Measurements from ENCODE around the gene CNKSR1.

Gene CNKSR1

DNA sequence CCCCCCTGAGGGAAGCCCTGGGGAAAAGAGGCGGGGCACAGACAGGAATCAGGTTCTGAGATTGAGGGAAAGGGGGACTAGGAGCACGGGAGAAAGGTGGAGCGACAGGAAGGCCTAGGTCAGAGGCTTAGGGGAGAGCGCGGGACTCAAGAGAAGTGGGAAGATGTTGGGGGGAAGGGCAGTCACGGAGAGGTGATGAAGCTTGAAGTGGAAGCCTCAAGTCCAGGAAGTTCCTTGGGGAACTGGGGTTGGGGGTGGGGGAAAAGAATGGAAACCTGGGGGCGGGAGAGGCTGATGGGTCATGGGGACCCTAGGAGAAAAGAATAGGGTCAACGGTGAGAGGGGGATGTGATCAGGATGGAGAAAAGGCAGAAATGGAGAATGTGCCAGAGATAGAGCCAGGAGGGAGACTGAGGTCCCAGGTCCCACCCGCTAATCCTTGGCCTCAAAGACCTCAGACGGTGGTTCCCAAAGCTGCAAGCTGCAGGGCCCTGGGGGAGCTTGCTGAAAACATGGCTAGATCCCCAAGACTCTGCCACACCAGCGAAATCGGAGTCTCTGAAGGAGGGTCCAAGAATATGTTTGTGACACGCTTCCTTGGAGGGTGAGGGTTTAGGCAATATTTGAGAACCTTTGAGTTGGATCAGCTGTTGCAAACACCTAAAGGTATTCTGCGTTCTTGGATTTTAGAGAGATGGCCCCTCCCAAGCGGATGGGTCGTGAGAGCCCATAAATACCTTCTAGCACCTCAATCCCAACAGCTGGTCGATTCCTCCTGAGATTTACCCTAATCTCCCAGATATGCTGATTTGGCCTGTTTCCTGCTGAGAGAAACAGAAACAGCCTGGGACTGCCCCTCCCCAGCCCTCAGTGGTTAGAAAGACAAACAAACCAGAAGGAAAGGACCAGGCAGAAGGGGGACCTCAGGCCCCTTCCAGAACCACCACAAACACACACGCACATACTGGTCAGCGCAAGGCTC is 12.1 kb upstream of the CNKSR1 start:
- TF ChIP-seq, protein P1, sequence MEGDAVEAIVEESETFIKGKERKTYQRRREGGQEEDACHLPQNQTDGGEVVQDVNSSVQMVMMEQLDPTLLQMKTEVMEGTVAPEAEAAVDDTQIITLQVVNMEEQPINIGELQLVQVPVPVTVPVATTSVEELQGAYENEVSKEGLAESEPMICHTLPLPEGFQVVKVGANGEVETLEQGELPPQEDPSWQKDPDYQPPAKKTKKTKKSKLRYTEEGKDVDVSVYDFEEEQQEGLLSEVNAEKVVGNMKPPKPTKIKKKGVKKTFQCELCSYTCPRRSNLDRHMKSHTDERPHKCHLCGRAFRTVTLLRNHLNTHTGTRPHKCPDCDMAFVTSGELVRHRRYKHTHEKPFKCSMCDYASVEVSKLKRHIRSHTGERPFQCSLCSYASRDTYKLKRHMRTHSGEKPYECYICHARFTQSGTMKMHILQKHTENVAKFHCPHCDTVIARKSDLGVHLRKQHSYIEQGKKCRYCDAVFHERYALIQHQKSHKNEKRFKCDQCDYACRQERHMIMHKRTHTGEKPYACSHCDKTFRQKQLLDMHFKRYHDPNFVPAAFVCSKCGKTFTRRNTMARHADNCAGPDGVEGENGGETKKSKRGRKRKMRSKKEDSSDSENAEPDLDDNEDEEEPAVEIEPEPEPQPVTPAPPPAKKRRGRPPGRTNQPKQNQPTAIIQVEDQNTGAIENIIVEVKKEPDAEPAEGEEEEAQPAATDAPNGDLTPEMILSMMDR (IDR thresholded peaks at IDR 0.05; ENCODE audit: insufficient read depth, low read depth, low read length, missing control alignments), result no peak
- H3K4me3 ChIP-seq (ENCODE audit: low read depth, low read length), result no peak overlapping the region
- DNase-seq (ENCODE audit: low read depth), result no peak

DNA sequence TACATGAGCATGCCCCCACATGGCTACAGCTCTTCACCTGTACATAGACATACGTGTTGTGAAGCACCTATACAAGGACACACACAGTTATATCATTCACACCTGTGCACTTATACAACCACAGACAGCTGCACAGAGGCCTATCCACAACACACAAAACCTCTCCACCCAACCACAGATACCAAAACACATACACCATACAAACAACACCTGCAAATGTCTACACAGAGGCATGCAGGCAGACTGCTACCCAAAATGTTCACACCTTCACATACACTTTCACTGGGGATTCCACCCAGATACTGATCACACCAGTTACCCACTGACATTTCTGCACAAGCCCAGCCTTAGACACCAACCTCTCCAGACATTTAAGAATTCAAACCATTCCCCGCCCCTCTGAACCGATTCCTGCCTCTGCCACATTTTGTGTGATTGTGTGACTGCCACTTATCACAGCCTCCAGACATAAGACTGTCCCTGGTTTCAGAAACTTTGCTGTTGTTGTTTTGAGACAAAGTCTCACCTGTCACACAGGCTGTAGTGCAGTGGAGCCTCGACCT is 10.5 kb upstream of the CNKSR1 start:
- no peak overlapping the region for H3K4me3 ChIP-seq (ENCODE audit: low read depth, low read length)
- peak; percentile 35 for DNase-seq (ENCODE audit: low read depth)
- TF ChIP-seq, protein P1 (IDR thresholded peaks at IDR 0.05; ENCODE audit: insufficient read depth, low read depth, low read length, missing control alignments), result no peak

DNA sequence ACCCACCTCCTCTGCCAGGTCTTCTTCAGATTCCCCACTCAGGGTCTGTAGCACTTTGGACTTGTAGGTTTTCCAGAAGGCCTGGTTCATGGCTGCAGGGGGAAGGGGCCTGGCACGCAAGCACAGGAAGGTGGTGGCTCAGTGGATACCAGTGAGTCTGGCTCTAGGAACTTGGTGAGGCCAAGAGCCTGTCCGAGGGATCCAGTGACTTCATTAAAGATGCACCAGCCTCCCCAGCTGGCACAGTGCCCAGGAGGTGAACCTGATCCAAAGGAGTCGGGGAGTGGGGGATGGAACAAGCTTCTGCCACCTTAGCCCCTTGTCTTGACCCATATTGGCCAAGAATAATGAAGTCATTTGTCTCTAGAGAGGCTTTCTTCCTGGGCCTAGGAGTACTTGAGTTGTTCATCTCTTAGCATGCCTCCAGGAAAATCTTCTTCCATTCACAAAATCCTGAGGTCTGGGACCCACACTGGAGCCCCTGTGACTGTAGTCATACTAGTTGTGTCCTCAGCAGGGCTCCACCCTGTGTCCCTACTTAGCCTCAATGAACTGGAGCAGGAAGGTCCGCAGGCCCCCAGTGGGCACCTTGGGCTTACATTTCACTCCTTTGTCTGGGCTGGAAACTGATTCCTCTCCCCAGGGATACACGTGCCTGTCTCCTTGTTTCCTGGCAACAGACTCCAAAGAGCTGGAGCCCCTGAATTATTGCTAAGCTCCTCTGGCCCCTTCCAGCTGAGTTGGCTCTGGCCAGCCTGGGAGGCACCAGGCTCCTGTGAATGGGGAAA is 8.7 kb upstream of the CNKSR1 start, which contains the start of gene C1orf232:
Gene C1orf232, minus strand, starts transcription at position 554 of the 788 bp plus-strand sequence. Its CDS starts 464 bp downstream, at position 90.
- H3K4me3 ChIP-seq (ENCODE audit: low read depth, low read length), result peak within 1 kb of the TSS; percentile 87
- TF ChIP-seq, protein P1 (IDR thresholded peaks at IDR 0.05; ENCODE audit: insufficient read depth, low read depth, low read length, missing control alignments), result no peak
- DNase-seq (ENCODE audit: low read depth), result no peak

DNA sequence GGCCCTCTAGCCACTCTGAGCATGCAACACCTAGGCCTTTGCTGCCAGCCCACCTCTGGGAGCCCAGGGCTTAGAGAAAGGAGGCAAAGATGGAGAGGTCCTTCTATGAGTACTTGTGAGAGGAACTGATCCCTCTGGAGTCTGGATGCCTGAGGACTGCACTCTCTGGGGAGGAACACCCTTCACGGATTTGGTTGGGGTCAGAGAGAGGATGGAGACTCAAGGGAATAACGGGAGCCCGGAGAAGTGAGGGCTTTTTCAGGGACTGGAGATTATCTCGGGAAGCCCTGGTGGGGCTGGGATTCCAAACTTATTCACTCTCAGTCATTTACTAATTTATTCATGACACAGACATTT is 8.1 kb upstream of the CNKSR1 start:
- H3K4me3 ChIP-seq (ENCODE audit: low read depth, low read length), result no peak overlapping the region
- no peak for DNase-seq (ENCODE audit: low read depth)
- TF ChIP-seq, protein P1 (IDR thresholded peaks at IDR 0.05; ENCODE audit: insufficient read depth, low read depth, low read length, missing control alignments), result no peak

GRCh38 chr1:26169669-26170471 is 7.4 kb upstream of the CNKSR1 start, which contains the start of gene ZNF593:
TSS of gene ZNF593 (plus strand) at chr1:26169908. CDS start at chr1:26169984, 76 bp downstream.
- TF ChIP-seq, protein P1 (IDR thresholded peaks at IDR 0.05; ENCODE audit: insufficient read depth, low read depth, low read length, missing control alignments), result peak; percentile 98
- DNase-seq (ENCODE audit: low read depth), result peak; percentile 96
- peak within 1 kb of the TSS; percentile 87 for H3K4me3 ChIP-seq (ENCODE audit: low read depth, low read length)

- no peak for DNase-seq (ENCODE audit: low read depth)
- TF ChIP-seq, protein P1 (IDR thresholded peaks at IDR 0.05; ENCODE audit: insufficient read depth, low read depth, low read length, missing control alignments), result no peak
- peak overlapping the region; percentile 87 for H3K4me3 ChIP-seq (ENCODE audit: low read depth, low read length)
These were observed 6.8 kb upstream of the CNKSR1 start for GRCh38 chr1:26170472-26170821.
